Suprapubic skin (tissue), 4 donors: ENCODE results near the gene KNOP1. TPM values are rescaled to one million over a fixed set of nuclear protein-coding genes. Genes with fewer than 3 reads are reported as not detected.

Experiments
- DNase-seq, 2 donors: peaks; one replicate each; pipeline ENCODE4 v3.0.0-alpha.2; 2019; ENCODE audit warnings: low spot score in 2 of 2
- H3K27ac ChIP-seq: fragments of 200-600 bp; sonication (generic); one replicate; pipeline ENCODE4 v1.5.1; 2019
- H3K27me3 ChIP-seq: fragments of 200-600 bp; sonication (generic); one replicate; pipeline ENCODE4 v1.5.1; 2019
- H3K36me3 ChIP-seq: fragments of 200-600 bp; sonication (generic); one replicate; pipeline ENCODE4 v1.5.1; 2019
- H3K4me1 ChIP-seq: fragments of 200-600 bp; sonication (generic); one replicate; pipeline ENCODE4 v1.5.1; 2019
- H3K4me3 ChIP-seq: fragments of 200-600 bp; sonication (generic); one replicate; pipeline ENCODE4 v1.5.1; 2019; ENCODE audit warnings: mild to moderate bottlenecking
- H3K9me3 ChIP-seq: fragments of 200-600 bp; sonication (generic); one replicate; pipeline ENCODE4 v1.5.1; 2019
- CTCF ChIP-seq, 2 donors: fragments of 200-600 bp in 1 of 2; fragments of 450-650 bp in 1 of 2; sonication (generic) in 1 of 2; IDR thresholded peaks; one replicate each; pipeline ENCODE4 v1.5.1; 2016 to 2019; ENCODE audit warnings: antibody characterized with exemption in 2 of 2, mild to moderate bottlenecking in 1 of 2, moderate library complexity in 1 of 2
- EP300 ChIP-seq: sonication (generic); formaldehyde crosslinking; IDR thresholded peaks from one replicate; pipeline ENCODE4 v1.6.1; 2017; ENCODE audit warnings: antibody characterized with exemption
- POLR2A ChIP-seq, 2 donors: fragments of 450-650 bp; IDR thresholded peaks; one replicate each; pipeline ENCODE4 v1.6.1; 2017; ENCODE audit warnings: antibody characterized with exemption in 2 of 2, mild to moderate bottlenecking in 2 of 2, moderate library complexity in 2 of 2
- POLR2AphosphoS5 ChIP-seq, 3 donors: sonication (generic); formaldehyde crosslinking; IDR thresholded peaks; one replicate each; pipeline ENCODE4 v1.6.1; 2017; ENCODE audit warnings: antibody characterized with exemption in 3 of 3
- WGBS: methylation state at CpG from one replicate; pipeline ENCODE4 v1.1.5; 2018; 5-methylcytosine and 5-hydroxymethylcytosine counted together
- total RNA-seq, 4 donors: library from RNA; depleted of rRNA; stranded (reverse); fragments of >200 nt; gene quantifications; one replicate each; pipeline ENCODE4 v1.1.0, GENCODE V29; 2016

The KNOP1 gene
- total RNA-seq, 4 donors from 2014 or later = 7.9 to 22.8 (median 19.5) TPM

DNA sequence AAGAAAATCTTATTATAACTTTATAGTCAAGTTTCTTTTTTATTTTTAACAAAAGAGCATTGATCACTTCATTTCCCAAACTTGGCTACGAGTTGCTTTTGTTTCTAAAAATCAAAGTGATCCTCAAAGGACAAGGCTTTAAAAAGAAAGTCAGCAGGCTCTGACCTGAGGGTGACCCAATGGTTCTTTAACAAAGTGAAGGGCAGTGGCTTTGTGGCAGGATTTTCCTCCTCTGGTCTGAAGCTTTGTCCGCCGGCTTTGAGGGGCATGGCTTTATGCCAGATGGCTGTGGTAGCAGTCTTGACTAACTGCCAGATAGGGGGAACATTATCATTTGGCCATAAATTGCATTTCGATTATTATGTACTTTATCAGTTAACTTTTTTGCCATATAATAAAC, 28.5 kb upstream of the KNOP1 start:
- no peaks in the 10 kb centered on the region for H3K36me3 ChIP-seq
- no peak for DNase-seq
- peaks cover 8% of the 10 kb centered on the region for H3K4me1 ChIP-seq
- H3K27ac ChIP-seq = no peak overlapping the region
- 45% methylated on average over 4 of the region's 4 CpGs for WGBS
- H3K27me3 ChIP-seq = no peaks in the 10 kb centered on the region
- TF ChIP-seq EP300 = no peak
- no peak for TF ChIP-seq CTCF (IDR thresholded peaks at IDR 0.05)
- no peak for TF ChIP-seq POLR2A (IDR thresholded peaks at IDR 0.05)
- TF ChIP-seq POLR2AphosphoS5 (IDR thresholded peaks at IDR 0.05) = no peak
- no peaks in the 10 kb centered on the region for H3K9me3 ChIP-seq
- no peak overlapping the region for H3K4me3 ChIP-seq

DNA sequence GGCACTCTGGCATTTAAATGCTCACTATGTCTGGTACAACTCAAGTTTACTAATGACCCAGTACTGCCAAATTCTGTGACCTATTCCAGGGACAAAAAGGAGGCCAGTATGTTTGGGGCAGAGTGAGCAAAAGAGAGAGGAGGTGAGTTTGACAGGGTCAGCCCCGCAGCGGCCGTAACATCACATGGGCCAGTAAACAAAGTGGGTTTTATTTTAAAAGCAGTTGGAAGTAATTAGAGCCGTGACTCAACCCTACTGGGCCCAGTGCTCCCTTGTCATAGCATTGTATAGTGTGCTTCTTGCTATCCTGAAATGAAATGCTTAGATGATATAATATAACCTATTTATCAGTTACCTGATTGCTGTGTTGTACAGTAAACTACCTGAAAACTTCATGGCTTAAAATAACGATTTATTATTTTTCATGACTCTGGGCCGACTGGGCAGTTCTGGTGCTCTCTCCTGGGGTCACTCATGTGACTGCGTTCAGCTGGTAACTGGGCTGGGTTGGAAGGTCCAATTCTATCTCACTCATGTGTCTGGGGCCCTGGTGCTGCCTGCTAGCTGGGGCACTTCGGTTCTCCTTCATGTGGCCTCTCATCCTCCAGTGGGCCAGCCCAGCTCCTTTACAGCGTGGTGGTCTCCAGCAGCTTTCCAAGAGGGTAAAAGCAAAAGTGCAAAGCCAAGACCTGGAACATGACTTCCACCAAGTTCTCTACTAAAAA, 27.4 kb upstream of the KNOP1 start:
- Histone ChIP-seq H3K27ac (no peak overlapping the region), H3K4me3 (no peak overlapping the region)

DNA sequence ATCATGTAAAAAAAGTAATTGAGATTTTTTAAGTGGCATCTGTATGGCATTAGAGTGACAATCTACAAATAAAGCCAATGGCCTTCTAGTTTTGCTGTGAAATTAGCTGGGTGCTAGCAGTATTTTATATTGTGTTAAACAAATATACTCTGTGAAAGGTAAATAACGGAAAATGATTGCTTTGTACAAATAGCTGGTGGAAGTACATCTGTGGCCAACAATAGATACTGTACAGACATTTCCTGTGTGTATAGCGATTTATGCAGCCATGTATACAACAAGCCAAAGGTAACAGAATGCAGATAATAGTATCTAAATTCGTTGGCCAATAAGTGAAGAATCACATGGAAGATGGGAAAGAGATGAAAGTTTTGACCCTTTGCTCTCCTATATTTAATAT, 26.6 kb upstream of the KNOP1 start:
- Histone ChIP-seq H3K9me3 (no peaks in the 10 kb centered on the region), H3K4me3 (no peak overlapping the region), H3K4me1 (peaks cover 8% of the 10 kb centered on the region), H3K27me3 (no peaks in the 10 kb centered on the region), H3K36me3 (no peaks in the 10 kb centered on the region), H3K27ac (no peak overlapping the region)
- no peak for TF ChIP-seq CTCF (IDR thresholded peaks at IDR 0.05)
- no peak for TF ChIP-seq EP300
- no peak for TF ChIP-seq POLR2AphosphoS5 (IDR thresholded peaks at IDR 0.05)
- no peak for TF ChIP-seq POLR2A (IDR thresholded peaks at IDR 0.05)
- DNase-seq = no peak
- 77% methylated on average over 3 of the region's 3 CpGs for WGBS

More for the DNA sequence above, 27.4 kb upstream of the KNOP1 start:
- WGBS = 82% methylated on average over 9 of the region's 9 CpGs
- Histone ChIP-seq H3K36me3 (no peaks in the 10 kb centered on the region), H3K27me3 (no peaks in the 10 kb centered on the region), H3K9me3 (no peaks in the 10 kb centered on the region), H3K4me1 (peaks cover 8% of the 10 kb centered on the region)
- DNase-seq = no peak
- no peak for TF ChIP-seq EP300
- TF ChIP-seq CTCF (IDR thresholded peaks at IDR 0.05) = no peak
- TF ChIP-seq POLR2AphosphoS5 (IDR thresholded peaks at IDR 0.05) = no peak
- no peak for TF ChIP-seq POLR2A (IDR thresholded peaks at IDR 0.05)

DNA sequence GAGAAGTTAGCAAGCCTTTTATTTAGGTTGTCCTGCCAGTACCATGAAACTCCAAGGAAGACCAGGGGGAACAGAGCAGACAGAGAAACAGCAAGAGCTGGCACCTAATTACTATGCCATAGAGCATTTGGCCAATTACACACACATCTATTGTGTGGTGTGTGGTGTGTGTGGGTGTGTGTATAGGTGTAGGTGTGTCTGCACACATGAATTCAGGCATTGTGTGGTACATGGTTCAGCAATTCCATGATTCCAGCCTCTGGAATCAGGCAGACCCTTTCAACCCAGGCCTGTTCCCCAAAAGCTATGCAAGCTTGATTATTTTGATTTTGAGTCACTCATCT, 25.8 kb upstream of the KNOP1 start:
- Histone ChIP-seq H3K4me3 (no peak overlapping the region), H3K9me3 (no peaks in the 10 kb centered on the region), H3K27ac (no peak overlapping the region), H3K36me3 (peaks cover 1% of the 10 kb centered on the region), H3K4me1 (peaks cover 6% of the 10 kb centered on the region), H3K27me3 (no peaks in the 10 kb centered on the region)
- TF ChIP-seq POLR2AphosphoS5 (IDR thresholded peaks at IDR 0.05) (no peak), CTCF (IDR thresholded peaks at IDR 0.05) (no peak), EP300 (no peak), POLR2A (IDR thresholded peaks at IDR 0.05) (no peak)
- no peak for DNase-seq

- Histone ChIP-seq H3K27me3 (no peaks in the 10 kb centered on the region), H3K9me3 (no peaks in the 10 kb centered on the region), H3K4me3 (no peak overlapping the region), H3K27ac (no peak overlapping the region), H3K4me1 (no peaks in the 10 kb centered on the region), H3K36me3 (peaks cover 2% of the 10 kb centered on the region)
- WGBS = 92% methylated on average over 1 of the region's 1 CpG
- no peak for DNase-seq
- TF ChIP-seq POLR2A (IDR thresholded peaks at IDR 0.05) = no peak
- TF ChIP-seq POLR2AphosphoS5 (IDR thresholded peaks at IDR 0.05) = no peak
- no peak for TF ChIP-seq EP300
- no peak for TF ChIP-seq CTCF (IDR thresholded peaks at IDR 0.05)
Measured at GRCh38 chr16:19741354-19741753, 23.3 kb upstream of the KNOP1 start.
